ENCODE measurements around the gene DGKB. TPM values are rescaled to one million over a fixed set of nuclear protein-coding genes. Genes with fewer than 3 reads are reported as not detected.

DGKB gene
- total and polyA plus RNA-seq, 9 donors, result under 0.01 to 1.3 (median 0.28) TPM; not detected in 2

GRCh38 chr7:14828053-14828452 lies 74.5 kb downstream of the DGKB start:
- H3K27me3 ChIP-seq, result no peaks in the 10 kb centered on the region
- H3K4me3 ChIP-seq, result no peak overlapping the region
- no peaks in the 10 kb centered on the region for H3K9me3 ChIP-seq
- intact Hi-C loops (cut with DNase I), result loop anchor here in 1 of 4 donors (1.0 kb wide), 1 partner anchor 26 kb away; no protein-coding TSS in a partner anchor
- 46 to 59% (median 46%) methylated on average over 2 of the region's 2 CpGs for WGBS, 3 donors
- H3K27ac ChIP-seq, result no peak overlapping the region
- H3K4me1 ChIP-seq (ENCODE audit: insufficient read depth), result no peaks in the 10 kb centered on the region
- no peaks in the 10 kb centered on the region for H3K36me3 ChIP-seq
- no peak for DNase-seq
- no peak for TF ChIP-seq POLR2A (IDR thresholded peaks at IDR 0.05)
- TF ChIP-seq, protein P1, sequence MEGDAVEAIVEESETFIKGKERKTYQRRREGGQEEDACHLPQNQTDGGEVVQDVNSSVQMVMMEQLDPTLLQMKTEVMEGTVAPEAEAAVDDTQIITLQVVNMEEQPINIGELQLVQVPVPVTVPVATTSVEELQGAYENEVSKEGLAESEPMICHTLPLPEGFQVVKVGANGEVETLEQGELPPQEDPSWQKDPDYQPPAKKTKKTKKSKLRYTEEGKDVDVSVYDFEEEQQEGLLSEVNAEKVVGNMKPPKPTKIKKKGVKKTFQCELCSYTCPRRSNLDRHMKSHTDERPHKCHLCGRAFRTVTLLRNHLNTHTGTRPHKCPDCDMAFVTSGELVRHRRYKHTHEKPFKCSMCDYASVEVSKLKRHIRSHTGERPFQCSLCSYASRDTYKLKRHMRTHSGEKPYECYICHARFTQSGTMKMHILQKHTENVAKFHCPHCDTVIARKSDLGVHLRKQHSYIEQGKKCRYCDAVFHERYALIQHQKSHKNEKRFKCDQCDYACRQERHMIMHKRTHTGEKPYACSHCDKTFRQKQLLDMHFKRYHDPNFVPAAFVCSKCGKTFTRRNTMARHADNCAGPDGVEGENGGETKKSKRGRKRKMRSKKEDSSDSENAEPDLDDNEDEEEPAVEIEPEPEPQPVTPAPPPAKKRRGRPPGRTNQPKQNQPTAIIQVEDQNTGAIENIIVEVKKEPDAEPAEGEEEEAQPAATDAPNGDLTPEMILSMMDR (IDR thresholded peaks at IDR 0.05), result no peak
- no peak for TF ChIP-seq EP300 (IDR thresholded peaks at IDR 0.05)

DNA sequence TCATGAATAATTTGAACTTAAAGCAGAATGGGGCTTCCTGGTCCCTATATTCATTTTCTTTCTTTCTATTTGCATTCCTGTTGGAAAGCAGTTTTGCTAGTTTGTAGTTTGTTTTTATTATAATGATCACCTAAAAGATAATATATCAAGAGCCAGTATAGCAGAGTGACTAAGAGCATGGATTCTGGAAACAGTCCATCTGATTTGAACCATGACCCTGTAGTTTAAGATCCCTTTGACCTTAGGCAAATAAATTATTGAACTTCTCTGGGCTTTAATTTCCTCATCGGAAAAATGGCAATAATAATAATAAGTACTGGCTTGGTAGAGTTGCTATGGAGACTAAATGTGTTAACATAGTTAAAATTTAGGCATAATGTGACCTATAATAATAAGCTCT lies 76.1 kb downstream of the DGKB start:
- Histone ChIP-seq H3K36me3 (no peaks in the 10 kb centered on the region), H3K9me3 (no peaks in the 10 kb centered on the region), H3K27ac (no peak overlapping the region), H3K4me3 (no peak overlapping the region), H3K4me1 (ENCODE audit: insufficient read depth) (no peaks in the 10 kb centered on the region), H3K27me3 (no peaks in the 10 kb centered on the region)
- TF ChIP-seq, protein P1 (IDR thresholded peaks at IDR 0.05), result no peak
- TF ChIP-seq POLR2A (IDR thresholded peaks at IDR 0.05), result no peak
- intact Hi-C loops (cut with DNase I), result no loop called here
- DNase-seq, result no peak
- WGBS, 3 donors, result 56 to 79% (median 68%) methylated on average over 1 of the region's 1 CpG

- Histone ChIP-seq H3K4me3 (no peak overlapping the region), H3K9me3 (no peaks in the 10 kb centered on the region), H3K27me3 (no peaks in the 10 kb centered on the region), H3K4me1 (ENCODE audit: insufficient read depth) (no peaks in the 10 kb centered on the region), H3K27ac (no peak overlapping the region), H3K36me3 (no peaks in the 10 kb centered on the region)
- intact Hi-C loops (cut with DNase I), result no loop called here
- DNase-seq, result no peak
- WGBS, 3 donors, result 53 to 68% (median 60%) methylated on average over 8 of the region's 8 CpGs
- TF ChIP-seq, protein P1 (IDR thresholded peaks at IDR 0.05), result no peak
These were observed 76.6 kb downstream of the DGKB start for GRCh38 chr7:14825912-14826311.

- Histone ChIP-seq H3K4me3 (no peak overlapping the region), H3K27me3 (no peaks in the 10 kb centered on the region), H3K4me1 (ENCODE audit: insufficient read depth) (no peaks in the 10 kb centered on the region), H3K27ac (no peak overlapping the region), H3K9me3 (no peaks in the 10 kb centered on the region), H3K36me3 (no peaks in the 10 kb centered on the region)
- TF ChIP-seq, protein P1 (IDR thresholded peaks at IDR 0.05), result no peak
- TF ChIP-seq EP300 (IDR thresholded peaks at IDR 0.05), result no peak
- no peak for TF ChIP-seq POLR2A (IDR thresholded peaks at IDR 0.05)
- WGBS, 3 donors, result 88 to 93% (median 92%) methylated on average over 1 of the region's 1 CpG
- DNase-seq, result no peak
- intact Hi-C loops (cut with DNase I), result no loop called here
These were observed 80.1 kb downstream of the DGKB start for GRCh38 chr7:14822481-14822854.

Data from ovary (tissue), 9 donors.